HL-60 (cell line): ENCODE measurements around the gene SYNGR3.

Experiments
- CTCF ChIP-seq: IDR thresholded peaks from one replicate; pipeline ENCODE4 v1.5.1; 2011; ENCODE audit warnings: low read length, control low read depth, inconsistent platforms; ENCODE audit not compliant: insufficient read depth
- REST ChIP-seq: IDR thresholded peaks from 2 replicates; pipeline ENCODE4 v1.6.1; 2012; ENCODE audit warnings: low read depth; ENCODE audit not compliant: insufficient replicate concordance

- TF ChIP-seq CTCF (no peak), REST (no peak)
Observed at GRCh38 chr16:2038382-2039231, 48.8 kb downstream of the SYNGR3 start.
